SHP77 treated with DMSO at 0.1 percent for 48 hours (cell line): Measurements from ENCODE around the gene PERM1.
"Not testable (repeated sequence)": the region's sequence is repeated elsewhere in the genome, so short reads cannot be mapped to it uniquely, and the experiment has no call there.

Experiments used
- DNase-seq: peaks from one replicate; lab custom pipeline; 2025; lab: John Stamatoyannopoulos, UW

PERM1 gene

GRCh38 chr1:981955-982558 lies at the start of gene PERM1:
PERM1 (minus strand) TSS chr1:982093; CDS start chr1:981029, 1,064 bp downstream.
- no peak for DNase-seq

GRCh38 chr1:1030867-1031658 lies 49.2 kb upstream of the PERM1 start:
- DNase-seq, result not testable (repeated sequence)

GRCh38 chr1:1027791-1028190 lies 45.9 kb upstream of the PERM1 start:
- no peak for DNase-seq

- no peak for DNase-seq
Measured at GRCh38 chr1:1026599-1027413, 44.9 kb upstream of the PERM1 start.

GRCh38 chr1:1025730-1026129 lies 43.8 kb upstream of the PERM1 start:
- DNase-seq, result no peak

- DNase-seq, result no peak
Measured at GRCh38 chr1:1024771-1025699, 43.1 kb upstream of the PERM1 start.

- no peak for DNase-seq
Measured at GRCh38 chr1:1024149-1024770, 42.4 kb upstream of the PERM1 start.

GRCh38 chr1:1023700-1024099 lies 41.8 kb upstream of the PERM1 start:
- no peak for DNase-seq

GRCh38 chr1:1022302-1023009 lies 40.6 kb upstream of the PERM1 start:
- DNase-seq, result no peak

- no peak for DNase-seq
Measured at GRCh38 chr1:1021920-1022259, 40.0 kb upstream of the PERM1 start.

- no peak for DNase-seq
Measured at GRCh38 chr1:1021010-1021919, 39.4 kb upstream of the PERM1 start.

GRCh38 chr1:1020415-1021009 lies 38.6 kb upstream of the PERM1 start:
- DNase-seq, result no peak

GRCh38 chr1:1020000-1020404 lies 38.1 kb upstream of the PERM1 start, which contains the start of gene AGRN:
AGRN (plus strand) TSS chr1:1020120; CDS start chr1:1020173, 53 bp downstream.
- no peak for DNase-seq

GRCh38 chr1:1019122-1019999 lies 37.5 kb upstream of the PERM1 start:
- DNase-seq, result no peak

- DNase-seq, result not testable (repeated sequence)
Measured at GRCh38 chr1:1018321-1018685, 36.4 kb upstream of the PERM1 start.

GRCh38 chr1:1017397-1018320 lies 35.8 kb upstream of the PERM1 start:
- not testable (repeated sequence) for DNase-seq
